ENCODE results near the gene SELENOP. TPM values are rescaled to one million over a fixed set of nuclear protein-coding genes. Genes with fewer than 3 reads are reported as not detected.

SELENOP gene
- total and polyA plus RNA-seq, 2 of the 13 experiments (the other 11 are each of a cell fraction or from before 2014, with no cell fraction given) = 1,895 to 2,083 TPM

DNA sequence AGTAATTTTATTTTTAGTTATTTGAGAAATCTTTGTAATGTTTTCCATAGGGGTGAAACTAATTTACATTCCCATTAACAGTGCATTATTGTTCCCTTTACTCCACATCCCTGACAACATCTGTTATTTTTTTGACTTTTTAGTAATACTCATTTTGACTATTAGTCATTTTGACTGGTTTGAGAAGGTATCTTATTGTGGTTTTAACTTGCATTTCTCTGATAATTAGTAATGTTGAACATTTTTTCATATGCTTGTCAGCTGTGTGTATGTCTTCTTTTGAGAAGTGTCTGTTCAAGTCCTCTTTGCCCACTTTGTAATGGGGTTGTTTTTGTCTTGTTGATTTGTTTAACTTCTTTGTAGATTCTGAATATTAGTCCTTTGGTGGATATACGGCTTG, 27.6 kb downstream of the SELENOP start:
- no TSS peak for BruUV-seq (replicated peaks)
- H3K4me1 ChIP-seq (ENCODE audit: insufficient read depth, low read length) = no peaks in the 10 kb centered on the region
- H3K27me3 ChIP-seq (ENCODE audit: control insufficient read depth in 1 of 2, insufficient read depth in 2 of 2, low read length in 2 of 2) = no peaks in the 10 kb centered on the region; a peak in 2 of 5 replicates
- FAIRE-seq (no peak), DNase-seq (ENCODE audit: low spot score) (no peak), ATAC-seq (no peak)
- H4K20me1 ChIP-seq (ENCODE audit: insufficient read depth, low read length) = no peaks in the 10 kb centered on the region
- TF ChIP-seq AHR (CRISPR knock-in tag; IDR thresholded peaks at IDR 0.05) (no peak), BCL3 (CRISPR knock-in tag; IDR thresholded peaks at IDR 0.05) (no peak), TAF15 (IDR thresholded peaks at IDR 0.05; ENCODE audit: low read depth, low read length, poor library complexity, severe bottlenecking) (no peak), CC2D1A (CRISPR knock-in tag; IDR thresholded peaks at IDR 0.05) (no peak), SAFB2 (CRISPR knock-in tag; IDR thresholded peaks at IDR 0.05; ENCODE audit: borderline replicate concordance, low read depth) (no peak), SP140L (CRISPR knock-in tag; IDR thresholded peaks at IDR 0.05; ENCODE audit: borderline replicate concordance) (no peak), PAWR (CRISPR knock-in tag; IDR thresholded peaks at IDR 0.05; ENCODE audit: borderline replicate concordance) (no peak), ZNF883 (CRISPR knock-in tag; IDR thresholded peaks at IDR 0.05; ENCODE audit: not compliant biosample characterization) (no peak), GFI1 (CRISPR knock-in tag; IDR thresholded peaks at IDR 0.05; ENCODE audit: borderline replicate concordance) (no peak), AKAP8 (CRISPR knock-in tag; IDR thresholded peaks at IDR 0.05) (no peak), SOX5 (CRISPR knock-in tag; IDR thresholded peaks at IDR 0.05; ENCODE audit: borderline replicate concordance) (no peak), USF2 (IDR thresholded peaks at IDR 0.05; ENCODE audit: low read depth, low read length) (no peak), USF2 (CRISPR knock-in tag; IDR thresholded peaks at IDR 0.05; ENCODE audit: borderline replicate concordance) (no peak)
- TF ChIP-seq, protein P1, sequence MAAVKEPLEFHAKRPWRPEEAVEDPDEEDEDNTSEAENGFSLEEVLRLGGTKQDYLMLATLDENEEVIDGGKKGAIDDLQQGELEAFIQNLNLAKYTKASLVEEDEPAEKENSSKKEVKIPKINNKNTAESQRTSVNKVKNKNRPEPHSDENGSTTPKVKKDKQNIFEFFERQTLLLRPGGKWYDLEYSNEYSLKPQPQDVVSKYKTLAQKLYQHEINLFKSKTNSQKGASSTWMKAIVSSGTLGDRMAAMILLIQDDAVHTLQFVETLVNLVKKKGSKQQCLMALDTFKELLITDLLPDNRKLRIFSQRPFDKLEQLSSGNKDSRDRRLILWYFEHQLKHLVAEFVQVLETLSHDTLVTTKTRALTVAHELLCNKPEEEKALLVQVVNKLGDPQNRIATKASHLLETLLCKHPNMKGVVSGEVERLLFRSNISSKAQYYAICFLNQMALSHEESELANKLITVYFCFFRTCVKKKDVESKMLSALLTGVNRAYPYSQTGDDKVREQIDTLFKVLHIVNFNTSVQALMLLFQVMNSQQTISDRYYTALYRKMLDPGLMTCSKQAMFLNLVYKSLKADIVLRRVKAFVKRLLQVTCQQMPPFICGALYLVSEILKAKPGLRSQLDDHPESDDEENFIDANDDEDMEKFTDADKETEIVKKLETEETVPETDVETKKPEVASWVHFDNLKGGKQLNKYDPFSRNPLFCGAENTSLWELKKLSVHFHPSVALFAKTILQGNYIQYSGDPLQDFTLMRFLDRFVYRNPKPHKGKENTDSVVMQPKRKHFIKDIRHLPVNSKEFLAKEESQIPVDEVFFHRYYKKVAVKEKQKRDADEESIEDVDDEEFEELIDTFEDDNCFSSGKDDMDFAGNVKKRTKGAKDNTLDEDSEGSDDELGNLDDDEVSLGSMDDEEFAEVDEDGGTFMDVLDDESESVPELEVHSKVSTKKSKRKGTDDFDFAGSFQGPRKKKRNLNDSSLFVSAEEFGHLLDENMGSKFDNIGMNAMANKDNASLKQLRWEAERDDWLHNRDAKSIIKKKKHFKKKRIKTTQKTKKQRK (IDR thresholded peaks at IDR 0.05; ENCODE audit: low read length) = no peak
- H3K9ac ChIP-seq (ENCODE audit: insufficient read depth, low read depth, low read length) = no peak overlapping the region
- 35% methylated on average over 1 of the region's 1 CpG for WGBS (ENCODE audit: low lambda C conversion rate)
- in situ Hi-C loops (cut with HindIII; ENCODE audit: extremely low pct_ligation_motif_present, low pct_unique_long_range_greater_than_20kb) = no loop called here
- H3K36me3 ChIP-seq (replicated peaks in 1 of 2; ENCODE audit: control insufficient read depth in 1 of 2, insufficient read depth in 2 of 2, low read length in 2 of 2) = no peaks in the 10 kb centered on the region
- no peaks in the 10 kb centered on the region for H3K79me2 ChIP-seq (ENCODE audit: insufficient read depth, low read length)
- no peak overlapping the region for H3K4me2 ChIP-seq (ENCODE audit: low read depth, low read length)
- peaks cover 19% of the 10 kb centered on the region for H3K9me3 ChIP-seq (ENCODE audit: low read length)
- H2AFZ ChIP-seq (ENCODE audit: low read length) = no peak overlapping the region
- H3K4me3 ChIP-seq (replicated peaks in 1 of 3; ENCODE audit: insufficient read depth in 1 of 3, low read depth in 2 of 3, low read length in 3 of 3) = no peak overlapping the region
- no peak overlapping the region for H3K27ac ChIP-seq (ENCODE audit: extremely low read length, insufficient read depth, low read length)
- POLR2A ChIA-PET = no interaction called here
- intact Hi-C loops (cut with micrococcal nuclease; ENCODE audit: unreplicated experiment) = no loop called here
- CTCF ChIA-PET (ENCODE audit: low intra/inter-chr PET ratio, low total read pairs) = no interaction called here
